ENCODE data around the gene PTPN1. TPM values are rescaled to one million over a fixed set of nuclear protein-coding genes. Genes with fewer than 3 reads are reported as not detected.

PTPN1 gene
- total and polyA plus RNA-seq, 2 experiments from 2014 or later = 16.9 to 26.4 TPM

GRCh38 chr20:50516935-50517816 lies 7.0 kb downstream of the PTPN1 start (continued):
- TF ChIP-seq ETS1 (IDR thresholded peaks at IDR 0.05) (no peak), POLR2AphosphoS5 (IDR thresholded peaks at IDR 0.05; ENCODE audit: low read depth) (no peak), EZH2 (IDR thresholded peaks at IDR 0.05; ENCODE audit: low read depth, unreplicated experiment) (no peak), REST (IDR thresholded peaks at IDR 0.05; ENCODE audit: unreplicated experiment) (no peak), STAT1 (IDR thresholded peaks at IDR 0.05; ENCODE audit: unreplicated experiment) (no peak)

- Histone ChIP-seq H4K20me1 (replicated peaks; ENCODE audit: insufficient read depth) (peaks cover 26% of the 10 kb centered on the region), H3F3A (replicated peaks; ENCODE audit: low read depth) (no peaks in the 10 kb centered on the region), H2AFZ (no peak overlapping the region), H3K4me2 (no peak overlapping the region), H3K4me1 (ENCODE audit: insufficient read depth) (no peaks in the 10 kb centered on the region), H3K36me3 (ENCODE audit: insufficient read depth) (no peaks in the 10 kb centered on the region), H3K9me2 (ENCODE audit: insufficient read depth) (no peaks in the 10 kb centered on the region), H3K79me2 (replicated peaks; ENCODE audit: insufficient read depth) (peaks cover 100% of the 10 kb centered on the region), H3K4me3 (no peak overlapping the region), H3K27me3 (ENCODE audit: insufficient read depth) (no peaks in the 10 kb centered on the region), H3K27ac (ENCODE audit: low read depth) (no peak overlapping the region)
- no peak for ATAC-seq
- no peaks in the 10 kb centered on the region for H3K36me3 Mint-ChIP-seq (ENCODE audit: low read depth)
- H3K27ac Mint-ChIP-seq = no peak overlapping the region
- peaks cover 6% of the 10 kb centered on the region; the same call in 2 of the 3 replicates for H3K4me1 Mint-ChIP-seq
- DNase-seq (ENCODE audit: low spot score) = no peak
- H3K4me3 Mint-ChIP-seq = no peak overlapping the region
- no peaks in the 10 kb centered on the region for H3K9me3 Mint-ChIP-seq
- H3K27me3 Mint-ChIP-seq (ENCODE audit: insufficient read depth, low read depth, poor library complexity) = no peaks in the 10 kb centered on the region
- TF ChIP-seq EZH2 (IDR thresholded peaks at IDR 0.05; ENCODE audit: low read depth, unreplicated experiment) = no peak
- no peak for TF ChIP-seq ZNF114 (CRISPR knock-in tag; IDR thresholded peaks at IDR 0.05)
- no peak for TF ChIP-seq JUNB (IDR thresholded peaks at IDR 0.05; ENCODE audit: unreplicated experiment)
- no peak for TF ChIP-seq CTCF (conservative IDR thresholded peaks at IDR 0.05; ENCODE audit: low read depth in 2 of 2)
- TF ChIP-seq EZH2phosphoT487 (IDR thresholded peaks at IDR 0.05; ENCODE audit: unreplicated experiment) = no peak
- no peak for TF ChIP-seq ZNF331 (CRISPR knock-in tag; IDR thresholded peaks at IDR 0.05; ENCODE audit: low read depth)
- TF ChIP-seq ETS1 (IDR thresholded peaks at IDR 0.05) = no peak
- TF ChIP-seq POLR2AphosphoS5 (IDR thresholded peaks at IDR 0.05; ENCODE audit: low read depth) = no peak
Observed at GRCh38 chr20:50517817-50518154, 7.6 kb downstream of the PTPN1 start.

All from GM23338 (cell line).